Esophagus muscularis mucosa (tissue), 4 donors: ENCODE results near the gene PAX9.

Source experiments
- CTCF ChIP-seq, 3 experiments: fragments of 200-600 bp in 2 of 3; fragments of 450-650 bp in 1 of 3; sonication (generic) in 2 of 3; IDR thresholded peaks; one replicate each; pipeline ENCODE4 v1.5.1; 2017 to 2019; ENCODE audit warnings: antibody characterized with exemption in 3 of 3, mild to moderate bottlenecking in 2 of 3, moderate library complexity in 1 of 3
- EP300 ChIP-seq: sonication (generic); formaldehyde crosslinking; IDR thresholded peaks from one replicate; pipeline ENCODE4 v1.6.1; 2017; ENCODE audit warnings: antibody characterized with exemption
- POLR2A ChIP-seq: fragments of 450-650 bp; IDR thresholded peaks from one replicate; pipeline ENCODE4 v1.6.1; 2017; ENCODE audit warnings: antibody characterized with exemption, moderate library complexity, mild to moderate bottlenecking, low read depth
- POLR2AphosphoS5 ChIP-seq, 2 donors: sonication (generic); formaldehyde crosslinking; IDR thresholded peaks; one replicate each; pipeline ENCODE4 v1.6.1; 2017; ENCODE audit warnings: antibody characterized with exemption in 2 of 2

DNA sequence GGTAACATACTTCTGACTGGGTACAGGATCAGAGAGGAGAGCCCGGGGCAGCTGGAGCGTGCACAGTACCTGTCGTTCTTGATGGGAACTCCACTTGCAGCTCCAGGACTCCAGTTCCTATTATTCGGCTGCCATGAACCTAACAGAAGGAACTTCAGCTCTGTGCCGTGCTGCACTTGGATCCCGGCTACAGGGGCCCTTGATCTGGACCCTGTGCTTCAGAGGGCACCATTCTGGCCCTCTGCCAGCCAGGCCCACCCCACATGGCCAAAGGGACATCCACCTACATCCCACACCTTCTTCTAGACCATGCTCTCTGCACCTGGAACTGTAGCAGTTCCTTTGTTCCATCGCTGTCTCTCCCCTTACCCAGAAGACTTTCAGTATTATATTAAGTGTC is 58.2 kb downstream of the PAX9 start:
- TF ChIP-seq CTCF (IDR thresholded peaks at IDR 0.05) (no peak), POLR2AphosphoS5 (IDR thresholded peaks at IDR 0.05) (no peak), POLR2A (no peak), EP300 (no peak)
